A673 (cell line): Measurements from ENCODE around the gene MYO7B. TPM values are rescaled to one million over a fixed set of nuclear protein-coding genes. Genes with fewer than 3 reads are reported as not detected.

Source experiments
- BruUV-seq: library from RNA; stranded (reverse); fragments of 400-500 nt; replicated peaks from 2 replicates; lab custom pipeline; 2021; lab: Mats Ljungman, UMichigan
- CTCF ChIA-PET: fragments of 300-600 bp; sonication (Branson Sonifier 250); formaldehyde crosslinking; loops from one replicate; lab custom pipeline; 2022; ENCODE audit warnings: antibody characterized with exemption; lab: Charles Lee
- POLR2A ChIA-PET: fragments of 300-600 bp; sonication (Branson Sonifier 250); formaldehyde crosslinking; loops from one replicate; lab custom pipeline; 2022; ENCODE audit warnings: antibody characterized with exemption; ENCODE audit not compliant: low non-redundant PET; lab: Charles Lee
- DNase-seq: peaks from one replicate; pipeline ENCODE4 v3.0.0-alpha.2; 2015; ENCODE audit warnings: low spot score
- H3K27ac ChIP-seq: fragments of 200-600 bp; sonication (generic); 2 replicates; pipeline ENCODE4 v1.5.1; 2016; ENCODE audit warnings: mixed run types, low read depth, mild to moderate bottlenecking, mixed read lengths, antibody characterized with exemption, low read length; ENCODE audit not compliant: poor library complexity, severe bottlenecking
- H3K27me3 ChIP-seq: fragments of 200-600 bp; sonication (generic); replicated peaks from 2 replicates; pipeline ENCODE4 v1.6.1; 2017; ENCODE audit warnings: mixed run types, low read depth, mild to moderate bottlenecking, mixed read lengths, antibody characterized with exemption, low read length; ENCODE audit not compliant: insufficient read depth, poor library complexity
- H3K36me3 ChIP-seq: fragments of 200-600 bp; sonication (generic); 2 replicates; pipeline ENCODE4 v1.6.1; 2016; ENCODE audit warnings: mixed run types, mild to moderate bottlenecking, mixed read lengths, antibody characterized with exemption, low read length; ENCODE audit not compliant: insufficient read depth, poor library complexity, severe bottlenecking
- H3K4me1 ChIP-seq: fragments of 200-600 bp; sonication (generic); 2 replicates; pipeline ENCODE4 v1.6.1; 2017; ENCODE audit warnings: mixed run types, mild to moderate bottlenecking, mixed read lengths, antibody characterized with exemption, low read length; ENCODE audit not compliant: insufficient read depth, poor library complexity, severe bottlenecking
- H3K4me3 ChIP-seq: fragments of 200-600 bp; sonication (generic); 2 replicates; pipeline ENCODE4 v1.5.1; 2016; ENCODE audit warnings: low read depth, mixed run types, mild to moderate bottlenecking, mixed read lengths, low read length; ENCODE audit not compliant: poor library complexity, severe bottlenecking
- H3K9me3 ChIP-seq: fragments of 200-600 bp; sonication (generic); 2 replicates; pipeline ENCODE4 v1.6.1; 2016; ENCODE audit warnings: mixed run types, low read depth, mild to moderate bottlenecking, mixed read lengths, antibody characterized with exemption, low read length; ENCODE audit not compliant: poor library complexity, severe bottlenecking
- EZH2 ChIP-seq: fragments of 200-600 bp; sonication (generic); IDR thresholded peaks from 2 replicates; pipeline ENCODE4 v1.6.1; 2017; ENCODE audit warnings: borderline replicate concordance, low read depth, mild to moderate bottlenecking, mixed read lengths, antibody characterized with exemption, low read length; ENCODE audit not compliant: poor library complexity, severe bottlenecking
- intact Hi-C: fragments of 100-400 bp; cut with micrococcal nuclease; formaldehyde crosslinking; loops from one replicate; pipeline ENCODE4 v1.10.0; 2022; ENCODE audit not compliant: unreplicated experiment
- total RNA-seq: library from RNA; stranded (reverse); gene quantifications from 2 replicates; pipeline ENCODE4 v1.2.3, GENCODE V29; 2021
- TF ChIP-seq, protein P1 (sequence below): fragments of 300-800, 200-600 bp; sonication (generic); conservative IDR thresholded peaks from 2 replicates; pipeline ENCODE4 v1.5.1; 2017; ENCODE audit warnings: low read depth, mild to moderate bottlenecking, antibody characterized with exemption, low read length, moderate library complexity, mixed read lengths

MYO7B gene
- total RNA-seq, 1 experiment from 2014 or later, result 0.24 TPM

DNA sequence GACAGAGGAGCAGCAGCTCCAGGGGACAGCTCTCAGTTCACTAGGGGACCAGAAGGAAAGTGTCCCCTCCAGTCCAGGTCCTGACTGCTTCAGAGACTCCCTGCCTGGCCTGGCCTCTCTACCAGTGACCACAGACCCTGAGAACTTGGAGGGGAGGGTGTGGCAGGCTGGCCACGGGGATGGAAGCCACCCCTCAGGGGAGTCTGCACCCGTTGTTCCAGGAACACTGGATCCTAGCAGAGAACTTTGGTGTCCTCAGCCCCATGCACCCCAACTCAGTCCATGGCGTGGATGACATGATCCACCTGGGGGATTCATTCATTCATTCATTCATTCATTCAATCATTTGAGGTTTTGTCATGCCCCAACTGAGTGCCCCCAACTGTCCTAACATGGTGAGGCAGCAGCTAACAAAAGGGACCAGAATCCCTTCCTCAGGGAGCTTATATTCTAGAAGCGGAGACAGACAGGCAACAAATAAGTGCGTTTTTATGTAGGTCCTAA, 31.9 kb downstream of the MYO7B start:
- TF ChIP-seq, protein P1, sequence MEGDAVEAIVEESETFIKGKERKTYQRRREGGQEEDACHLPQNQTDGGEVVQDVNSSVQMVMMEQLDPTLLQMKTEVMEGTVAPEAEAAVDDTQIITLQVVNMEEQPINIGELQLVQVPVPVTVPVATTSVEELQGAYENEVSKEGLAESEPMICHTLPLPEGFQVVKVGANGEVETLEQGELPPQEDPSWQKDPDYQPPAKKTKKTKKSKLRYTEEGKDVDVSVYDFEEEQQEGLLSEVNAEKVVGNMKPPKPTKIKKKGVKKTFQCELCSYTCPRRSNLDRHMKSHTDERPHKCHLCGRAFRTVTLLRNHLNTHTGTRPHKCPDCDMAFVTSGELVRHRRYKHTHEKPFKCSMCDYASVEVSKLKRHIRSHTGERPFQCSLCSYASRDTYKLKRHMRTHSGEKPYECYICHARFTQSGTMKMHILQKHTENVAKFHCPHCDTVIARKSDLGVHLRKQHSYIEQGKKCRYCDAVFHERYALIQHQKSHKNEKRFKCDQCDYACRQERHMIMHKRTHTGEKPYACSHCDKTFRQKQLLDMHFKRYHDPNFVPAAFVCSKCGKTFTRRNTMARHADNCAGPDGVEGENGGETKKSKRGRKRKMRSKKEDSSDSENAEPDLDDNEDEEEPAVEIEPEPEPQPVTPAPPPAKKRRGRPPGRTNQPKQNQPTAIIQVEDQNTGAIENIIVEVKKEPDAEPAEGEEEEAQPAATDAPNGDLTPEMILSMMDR, result no peak
- TF ChIP-seq EZH2, result no peak
- Histone ChIP-seq H3K27ac (no peak overlapping the region), H3K9me3 (no peaks in the 10 kb centered on the region), H3K4me1 (no peaks in the 10 kb centered on the region), H3K4me3 (no peak overlapping the region), H3K36me3 (no peaks in the 10 kb centered on the region), H3K27me3 (no peaks in the 10 kb centered on the region)
- no peak for DNase-seq
- POLR2A ChIA-PET, result no interaction called here
- intact Hi-C loops, result no loop called here
- BruUV-seq, result no TSS peak
- CTCF ChIA-PET, result no interaction called here

DNA sequence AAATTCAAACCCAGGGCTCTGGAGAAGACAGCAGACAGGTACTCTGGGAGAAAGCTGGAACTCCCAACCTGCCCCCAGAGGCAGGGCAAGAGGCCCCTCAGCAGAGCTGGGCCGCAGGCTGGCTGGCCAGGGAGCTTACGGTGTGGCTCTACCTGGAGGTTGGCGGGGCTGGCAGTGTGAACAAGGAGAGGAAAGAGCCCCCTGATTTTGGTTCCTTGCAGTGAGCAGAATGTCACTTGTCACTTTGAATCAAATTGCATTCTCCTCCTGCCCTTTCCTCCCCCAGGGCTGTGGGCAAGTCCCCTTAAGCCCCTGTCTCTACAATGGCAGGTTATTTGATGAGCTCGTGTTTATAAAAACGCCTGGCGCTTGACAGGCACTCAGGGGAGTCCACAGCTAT, 32.6 kb downstream of the MYO7B start:
- no peak for DNase-seq
- ChIA-PET CTCF (no interaction called here), POLR2A (no interaction called here)
- no peaks in the 10 kb centered on the region for H3K27me3 ChIP-seq
- no peaks in the 10 kb centered on the region for H3K36me3 ChIP-seq
- no peaks in the 10 kb centered on the region for H3K9me3 ChIP-seq
- no TSS peak for BruUV-seq
- H3K4me1 ChIP-seq, result no peaks in the 10 kb centered on the region
- H3K27ac ChIP-seq, result no peak overlapping the region
- intact Hi-C loops, result no loop called here
- no peak overlapping the region for H3K4me3 ChIP-seq
- TF ChIP-seq EZH2, result no peak
- TF ChIP-seq, protein P1, result no peak

DNA sequence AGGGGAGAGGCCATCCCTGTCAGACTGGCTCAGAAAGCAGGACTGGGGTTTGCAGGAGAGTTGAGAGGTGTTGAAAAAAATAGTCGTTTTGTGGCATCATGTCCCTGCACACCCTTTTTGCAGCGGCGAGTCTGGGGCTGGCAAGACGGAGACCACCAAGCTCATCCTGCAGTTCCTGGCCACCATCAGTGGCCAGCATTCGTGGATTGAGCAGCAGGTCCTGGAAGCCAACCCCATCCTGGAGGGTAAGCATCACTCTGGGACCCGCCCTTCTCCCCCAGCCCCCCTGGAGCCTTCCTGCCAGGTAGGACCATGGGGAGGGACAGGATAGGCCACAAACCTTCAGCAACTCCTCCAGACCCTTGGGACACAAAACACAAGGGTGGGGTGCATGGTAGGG, 34.2 kb downstream of the MYO7B start:
- Histone ChIP-seq H3K36me3 (no peaks in the 10 kb centered on the region), H3K4me1 (no peaks in the 10 kb centered on the region), H3K27ac (no peak overlapping the region), H3K27me3 (no peaks in the 10 kb centered on the region), H3K4me3 (no peak overlapping the region), H3K9me3 (no peaks in the 10 kb centered on the region)
- intact Hi-C loops, result no loop called here
- POLR2A ChIA-PET, result no interaction called here
- no TSS peak for BruUV-seq
- no peak for TF ChIP-seq EZH2
- TF ChIP-seq, protein P1, result no peak
- no peak for DNase-seq
- CTCF ChIA-PET, result no interaction called here
